Esophagus muscularis mucosa (tissue), 4 donors: ENCODE results near the gene APOBEC3C. TPM values are rescaled to one million over a fixed set of nuclear protein-coding genes. Genes with fewer than 3 reads are reported as not detected.
A peak's percentile ranks its signal among the peaks of the same experiment; 100 is the strongest.

Source experiments
- DNase-seq: peaks from one replicate; pipeline ENCODE4 v3.0.0-alpha.2; 2017; ENCODE audit errors: extremely low spot score
- H3K27ac ChIP-seq, 4 donors: fragments of 200-600 bp; sonication (generic); replicated peaks in 1 of 4; 1 replicate in 3 of 4; 2 replicates in 1 of 4; pipeline ENCODE4 v1.5.1; 2016 to 2019; ENCODE audit warnings: mild to moderate bottlenecking in 1 of 4
- H3K27me3 ChIP-seq, 4 donors: fragments of 200-600 bp; sonication (generic); one replicate each; pipeline versions ENCODE4 v1.5.1 to v1.6.0; 2016 to 2019
- H3K36me3 ChIP-seq, 4 donors: fragments of 200-600 bp; sonication (generic); one replicate each; pipeline ENCODE4 v1.5.1; 2016 to 2019
- H3K4me1 ChIP-seq, 4 donors: fragments of 200-600 bp; sonication (generic); one replicate each; pipeline ENCODE4 v1.5.1; 2016 to 2019
- H3K4me3 ChIP-seq, 4 donors: fragments of 200-600 bp; sonication (generic); 1 replicate in 2 of 4; 2 replicates in 2 of 4; pipeline ENCODE4 v1.5.1; 2016 to 2019; ENCODE audit warnings: mild to moderate bottlenecking in 4 of 4, moderate library complexity in 1 of 4
- H3K9me3 ChIP-seq, 4 donors: fragments of 200-600 bp; sonication (generic); 1 replicate in 3 of 4; 2 replicates in 1 of 4; pipeline ENCODE4 v1.5.1; 2016 to 2019
- CTCF ChIP-seq, 3 experiments: fragments of 200-600 bp in 2 of 3; fragments of 450-650 bp in 1 of 3; sonication (generic) in 2 of 3; IDR thresholded peaks; one replicate each; pipeline ENCODE4 v1.5.1; 2017 to 2019; ENCODE audit warnings: antibody characterized with exemption in 3 of 3, mild to moderate bottlenecking in 2 of 3, moderate library complexity in 1 of 3
- EP300 ChIP-seq: sonication (generic); formaldehyde crosslinking; IDR thresholded peaks from one replicate; pipeline ENCODE4 v1.6.1; 2017; ENCODE audit warnings: antibody characterized with exemption
- POLR2A ChIP-seq: fragments of 450-650 bp; IDR thresholded peaks from one replicate; pipeline ENCODE4 v1.6.1; 2017; ENCODE audit warnings: antibody characterized with exemption, moderate library complexity, mild to moderate bottlenecking, low read depth
- POLR2AphosphoS5 ChIP-seq, 2 donors: sonication (generic); formaldehyde crosslinking; IDR thresholded peaks; one replicate each; pipeline ENCODE4 v1.6.1; 2017; ENCODE audit warnings: antibody characterized with exemption in 2 of 2
- WGBS: methylation state at CpG from one replicate; pipeline ENCODE4 v1.1.5; 2018; 5-methylcytosine and 5-hydroxymethylcytosine counted together
- intact Hi-C: fragments of 100-400 bp; cut with DNase I; formaldehyde crosslinking; loops from one replicate; pipeline ENCODE4 v1.15.1; 2023
- total RNA-seq, 4 donors: library from RNA; depleted of rRNA; stranded (reverse); fragments of >200 nt; gene quantifications; one replicate each; pipeline versions ENCODE4 v1.1.0 to v1.2.1, GENCODE V29; 2016

APOBEC3C gene
- 10 to 100 TPM in 2 of 4 donors, 1 to 10 TPM in 2; 7.1 to 11.3 (median 8.8) TPM for total RNA-seq

GRCh38 chr22:39013942-39014722, at the start of gene APOBEC3C:
Gene APOBEC3C, plus strand, starts transcription at chr22:39014257. Its CDS starts 106 bp downstream, at chr22:39014363.
- peak; percentile 67 to 76 for TF ChIP-seq POLR2AphosphoS5 (IDR thresholded peaks at IDR 0.05)
- TF ChIP-seq POLR2A = no peak
- peak in 2 of 3 experiments; percentile 2 to 5 for TF ChIP-seq CTCF (IDR thresholded peaks at IDR 0.05)
- no peak for TF ChIP-seq EP300
- peak within 1 kb of the TSS; percentile 79 to 83 (median 83) for H3K27ac ChIP-seq
- no peaks in the 10 kb centered on the region for H3K27me3 ChIP-seq
- H3K36me3 ChIP-seq = peaks cover 0 to 9% (median 2%) of the 10 kb centered on the region in 4 donors
- intact Hi-C loops = loop anchor here (5.0 kb wide), 2 partner anchors 103 to 303 kb away; partner anchors contain the start of gene RPL3
- no peaks in the 10 kb centered on the region for H3K9me3 ChIP-seq
- peaks cover 7 to 23% (median 21%) of the 10 kb centered on the region in 4 donors for H3K4me1 ChIP-seq
- H3K4me3 ChIP-seq = peak within 1 kb of the TSS; percentile 52 to 66 (median 62)
- WGBS = 4% methylated on average over 17 of the region's 18 CpGs
- peak; percentile 98 for DNase-seq

- Histone ChIP-seq H3K9me3 (no peaks in the 10 kb centered on the region), H3K36me3 (no peaks in the 10 kb centered on the region), H3K4me1 (no peaks in the 10 kb centered on the region), H3K27ac (no peak overlapping the region), H3K27me3 (peaks cover 0 to 13% (median 0%) of the 10 kb centered on the region in 4 donors), H3K4me3 (no peak overlapping the region)
- no peak for TF ChIP-seq CTCF (IDR thresholded peaks at IDR 0.05)
- no peak for TF ChIP-seq EP300
- TF ChIP-seq POLR2AphosphoS5 (IDR thresholded peaks at IDR 0.05) = no peak
- no peak for TF ChIP-seq POLR2A
- no CpG with 5 or more reads among the region's 7 CpGs for WGBS
- intact Hi-C loops = no loop called here
- DNase-seq = no peak
Measured at GRCh38 chr22:38964306-38964705, 49.8 kb upstream of the APOBEC3C start.

- no peak overlapping the region for H3K27ac ChIP-seq
- no peaks in the 10 kb centered on the region for H3K9me3 ChIP-seq
- no peak overlapping the region for H3K4me3 ChIP-seq
- intact Hi-C loops = no loop called here
- H3K27me3 ChIP-seq = peaks cover 0 to 13% (median 0%) of the 10 kb centered on the region in 4 donors
- no peak for TF ChIP-seq POLR2AphosphoS5 (IDR thresholded peaks at IDR 0.05)
- TF ChIP-seq CTCF (IDR thresholded peaks at IDR 0.05) = no peak
- TF ChIP-seq POLR2A = no peak
- no peak for TF ChIP-seq EP300
- WGBS = no CpG with 5 or more reads among the region's 4 CpGs
- no peaks in the 10 kb centered on the region for H3K36me3 ChIP-seq
- DNase-seq = no peak
- no peaks in the 10 kb centered on the region for H3K4me1 ChIP-seq
Measured at GRCh38 chr22:38964989-38965388, 49.1 kb upstream of the APOBEC3C start.

- no peak overlapping the region for H3K27ac ChIP-seq
- no peaks in the 10 kb centered on the region for H3K9me3 ChIP-seq
- intact Hi-C loops = no loop called here
- H3K36me3 ChIP-seq = no peaks in the 10 kb centered on the region
- peaks cover 0 to 13% (median 0%) of the 10 kb centered on the region in 4 donors for H3K27me3 ChIP-seq
- H3K4me3 ChIP-seq = no peak overlapping the region
- WGBS = no CpG with 5 or more reads among the region's 14 CpGs
- DNase-seq = no peak
- H3K4me1 ChIP-seq = no peaks in the 10 kb centered on the region
- TF ChIP-seq CTCF (IDR thresholded peaks at IDR 0.05) (no peak), EP300 (no peak), POLR2A (no peak), POLR2AphosphoS5 (IDR thresholded peaks at IDR 0.05) (no peak)
Measured at GRCh38 chr22:38965614-38966379, 48.3 kb upstream of the APOBEC3C start.
